Measurements from ENCODE around the gene HOOK1.

Gene HOOK1

GRCh38 chr1:59803458-59804038 is 11.2 kb upstream of the HOOK1 start:
- TF ChIP-seq CTCF (IDR thresholded peaks at IDR 0.05; ENCODE audit: low read depth, low read length, poor library complexity, severe bottlenecking): no peak
- no peak for TF ChIP-seq EZH2phosphoT487 (IDR thresholded peaks at IDR 0.05; ENCODE audit: borderline replicate concordance, low read length)
- H4K20me1 ChIP-seq (ENCODE audit: control insufficient read depth, insufficient read depth, low read depth, low read length): no peaks in the 10 kb centered on the region
- H3K9me2 ChIP-seq (replicated peaks; ENCODE audit: control insufficient read depth, low read length): no peaks in the 10 kb centered on the region
- no peaks in the 10 kb centered on the region for H3K27me3 ChIP-seq (ENCODE audit: control insufficient read depth, low read length)
- H3K9me3 ChIP-seq (ENCODE audit: control insufficient read depth, insufficient read depth, low read length): no peaks in the 10 kb centered on the region
- H3F3A ChIP-seq (ENCODE audit: control insufficient read depth, insufficient read depth): no peaks in the 10 kb centered on the region
- no peak overlapping the region for H3K27ac ChIP-seq (ENCODE audit: low read depth, low read length)
- H3K4me2 ChIP-seq (ENCODE audit: low read length): no peak overlapping the region
- no peak overlapping the region for H3K4me3 ChIP-seq (ENCODE audit: low read length)
- H3K4me1 ChIP-seq (ENCODE audit: control insufficient read depth, low read length): no peaks in the 10 kb centered on the region
- no peaks in the 10 kb centered on the region for H3K79me2 ChIP-seq (ENCODE audit: control insufficient read depth, low read length)
- no peaks in the 10 kb centered on the region for H3K36me3 ChIP-seq (ENCODE audit: control insufficient read depth, low read length)

- no peaks in the 10 kb centered on the region for H3K4me1 ChIP-seq (ENCODE audit: control insufficient read depth, low read length)
- no peaks in the 10 kb centered on the region for H3K9me2 ChIP-seq (replicated peaks; ENCODE audit: control insufficient read depth, low read length)
- no peak overlapping the region for H3K27ac ChIP-seq (ENCODE audit: low read depth, low read length)
- no peaks in the 10 kb centered on the region for H3F3A ChIP-seq (ENCODE audit: control insufficient read depth, insufficient read depth)
- no peaks in the 10 kb centered on the region for H4K20me1 ChIP-seq (ENCODE audit: control insufficient read depth, insufficient read depth, low read depth, low read length)
- no peaks in the 10 kb centered on the region for H3K36me3 ChIP-seq (ENCODE audit: control insufficient read depth, low read length)
- H3K9me3 ChIP-seq (ENCODE audit: control insufficient read depth, insufficient read depth, low read length): no peaks in the 10 kb centered on the region
- no peak overlapping the region for H3K4me2 ChIP-seq (ENCODE audit: low read length)
- no peak for TF ChIP-seq CTCF (IDR thresholded peaks at IDR 0.05; ENCODE audit: low read depth, low read length, poor library complexity, severe bottlenecking)
- no peak for TF ChIP-seq EZH2phosphoT487 (IDR thresholded peaks at IDR 0.05; ENCODE audit: borderline replicate concordance, low read length)
- H3K27me3 ChIP-seq (ENCODE audit: control insufficient read depth, low read length): no peaks in the 10 kb centered on the region
- no peak overlapping the region for H3K4me3 ChIP-seq (ENCODE audit: low read length)
- H3K79me2 ChIP-seq (ENCODE audit: control insufficient read depth, low read length): no peaks in the 10 kb centered on the region
Observed at GRCh38 chr1:59804301-59804700, 10.4 kb upstream of the HOOK1 start.

GRCh38 chr1:59805554-59805953 is 9.2 kb upstream of the HOOK1 start:
- no peaks in the 10 kb centered on the region for H3K9me3 ChIP-seq (ENCODE audit: control insufficient read depth, insufficient read depth, low read length)
- H3F3A ChIP-seq (ENCODE audit: control insufficient read depth, insufficient read depth): no peaks in the 10 kb centered on the region
- no peak overlapping the region for H3K4me3 ChIP-seq (ENCODE audit: low read length)
- H3K36me3 ChIP-seq (ENCODE audit: control insufficient read depth, low read length): no peaks in the 10 kb centered on the region
- H3K27ac ChIP-seq (ENCODE audit: low read depth, low read length): no peak overlapping the region
- H4K20me1 ChIP-seq (ENCODE audit: control insufficient read depth, insufficient read depth, low read depth, low read length): no peaks in the 10 kb centered on the region
- TF ChIP-seq CTCF (IDR thresholded peaks at IDR 0.05; ENCODE audit: low read depth, low read length, poor library complexity, severe bottlenecking) (no peak), EZH2phosphoT487 (IDR thresholded peaks at IDR 0.05; ENCODE audit: borderline replicate concordance, low read length) (no peak)
- H3K4me2 ChIP-seq (ENCODE audit: low read length): no peak overlapping the region
- H3K79me2 ChIP-seq (ENCODE audit: control insufficient read depth, low read length): no peaks in the 10 kb centered on the region
- no peaks in the 10 kb centered on the region for H3K27me3 ChIP-seq (ENCODE audit: control insufficient read depth, low read length)
- no peaks in the 10 kb centered on the region for H3K9me2 ChIP-seq (replicated peaks; ENCODE audit: control insufficient read depth, low read length)
- H3K4me1 ChIP-seq (ENCODE audit: control insufficient read depth, low read length): no peaks in the 10 kb centered on the region
